ENCODE measurements around the gene PDCD4. TPM values are rescaled to one million over a fixed set of nuclear protein-coding genes. Genes with fewer than 3 reads are reported as not detected.

Gene PDCD4
- total and polyA plus RNA-seq, 9 donors: 55.1 to 214 (median 162) TPM

DNA sequence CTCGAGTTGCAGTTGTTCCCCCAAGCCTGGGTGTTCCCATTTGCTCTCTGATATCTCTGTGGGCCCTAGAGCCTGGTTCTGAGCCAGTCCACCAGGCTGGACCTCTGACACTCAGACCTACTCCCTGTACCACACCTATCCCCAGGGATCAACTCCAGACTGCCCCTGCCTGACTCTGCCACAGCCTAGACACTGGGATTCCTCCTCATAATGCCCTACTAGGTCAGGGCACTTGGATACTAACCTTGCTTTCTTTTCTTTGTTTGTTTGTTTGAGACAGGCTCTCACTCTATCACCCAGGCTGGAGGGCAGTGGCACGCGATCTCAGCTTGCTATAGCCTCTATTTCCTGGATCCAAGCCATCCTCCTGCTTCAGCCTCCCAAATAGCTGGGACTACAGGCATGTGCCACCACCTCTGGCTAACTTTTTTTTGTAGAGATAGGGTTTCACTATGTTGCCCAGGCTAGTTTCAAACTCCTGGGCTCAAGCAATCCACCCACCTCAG, 30.8 kb upstream of the PDCD4 start:
- Histone ChIP-seq H3K27ac (ENCODE audit: low read length) (no peak overlapping the region), H3K4me1 (ENCODE audit: control insufficient read depth, insufficient read depth, low read length) (peaks cover 25% of the 10 kb centered on the region), H3K36me3 (ENCODE audit: control insufficient read depth, insufficient read depth, low read length) (peaks cover 9% of the 10 kb centered on the region), H3K9me3 (replicated peaks; ENCODE audit: control insufficient read depth, low read depth, low read length) (no peaks in the 10 kb centered on the region), H3K4me3 (ENCODE audit: low read length) (no peak overlapping the region), H3K27me3 (ENCODE audit: control insufficient read depth, insufficient read depth, low read length) (no peaks in the 10 kb centered on the region)
- 88% methylated on average over 1 of the region's 3 CpGs for WGBS (ENCODE audit: insufficient coverage)
- DNase-seq: no peak

DNA sequence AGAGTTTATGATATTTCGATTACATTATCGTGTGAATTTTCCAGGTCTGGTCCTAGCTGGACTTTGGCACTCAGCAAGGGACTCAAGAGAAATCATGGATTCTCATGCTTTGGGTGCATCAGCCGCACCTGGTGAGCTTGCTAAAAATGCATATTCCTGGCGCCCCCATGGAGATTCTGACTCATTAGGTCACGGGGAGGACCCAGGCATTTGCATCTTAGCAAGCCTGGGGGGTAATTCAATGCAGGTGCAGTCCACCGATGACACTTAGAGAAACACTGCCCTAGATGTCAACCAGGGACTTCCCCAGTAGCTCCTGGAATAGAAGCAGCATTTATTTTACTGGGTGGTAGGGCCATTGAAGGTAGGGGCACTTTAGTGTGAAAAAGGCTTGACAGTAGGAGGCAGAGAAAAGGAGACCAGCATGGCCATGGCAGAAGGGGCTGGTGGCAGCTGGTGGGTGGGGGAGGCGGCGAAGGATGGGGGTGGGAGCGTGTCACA, 29.9 kb upstream of the PDCD4 start:
- no peak for DNase-seq
- Histone ChIP-seq H3K27ac (ENCODE audit: low read length) (no peak overlapping the region), H3K9me3 (replicated peaks; ENCODE audit: control insufficient read depth, low read depth, low read length) (no peaks in the 10 kb centered on the region), H3K36me3 (ENCODE audit: control insufficient read depth, insufficient read depth, low read length) (peaks cover 5% of the 10 kb centered on the region), H3K4me3 (ENCODE audit: low read length) (no peak overlapping the region), H3K4me1 (ENCODE audit: control insufficient read depth, insufficient read depth, low read length) (peaks cover 27% of the 10 kb centered on the region), H3K27me3 (ENCODE audit: control insufficient read depth, insufficient read depth, low read length) (no peaks in the 10 kb centered on the region)
- 88% methylated on average over 7 of the region's 9 CpGs for WGBS (ENCODE audit: insufficient coverage)

DNA sequence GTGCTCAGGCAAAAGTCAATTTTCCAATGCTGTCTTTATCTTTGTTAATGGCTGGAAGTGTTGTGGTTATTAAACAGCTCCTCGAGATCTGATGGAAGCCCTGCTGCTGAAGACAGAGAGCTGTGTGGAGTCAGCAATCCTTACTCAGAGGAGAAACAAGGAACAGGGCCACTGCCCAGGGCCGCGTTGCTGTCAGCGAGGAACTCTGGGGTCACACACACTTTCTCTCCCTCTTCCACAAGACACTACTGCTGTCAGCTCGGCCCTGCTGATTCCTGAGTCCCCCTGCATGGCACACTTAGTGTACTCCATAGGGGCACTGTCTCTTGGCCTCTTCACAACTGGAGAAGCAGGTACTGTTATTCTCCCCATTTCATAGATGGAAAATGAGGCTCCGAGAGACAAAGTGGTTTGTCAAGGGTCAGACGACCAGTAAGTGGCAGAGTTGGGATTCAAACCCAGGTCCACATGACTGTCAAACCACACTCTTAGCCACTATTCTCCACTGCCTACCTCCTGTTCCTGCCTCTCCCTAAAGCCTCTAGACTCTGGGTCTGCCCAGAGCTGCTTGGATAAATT, 29.3 kb upstream of the PDCD4 start:
- H3K4me1 ChIP-seq (ENCODE audit: control insufficient read depth, insufficient read depth, low read length): peaks cover 27% of the 10 kb centered on the region
- H3K9me3 ChIP-seq (replicated peaks; ENCODE audit: control insufficient read depth, low read depth, low read length): no peaks in the 10 kb centered on the region
- H3K36me3 ChIP-seq (ENCODE audit: control insufficient read depth, insufficient read depth, low read length): peaks cover 5% of the 10 kb centered on the region
- no peak overlapping the region for H3K27ac ChIP-seq (ENCODE audit: low read length)
- no peak for DNase-seq
- 60% methylated on average over 1 of the region's 7 CpGs for WGBS (ENCODE audit: insufficient coverage)
- H3K4me3 ChIP-seq (ENCODE audit: low read length): no peak overlapping the region
- H3K27me3 ChIP-seq (ENCODE audit: control insufficient read depth, insufficient read depth, low read length): no peaks in the 10 kb centered on the region

DNA sequence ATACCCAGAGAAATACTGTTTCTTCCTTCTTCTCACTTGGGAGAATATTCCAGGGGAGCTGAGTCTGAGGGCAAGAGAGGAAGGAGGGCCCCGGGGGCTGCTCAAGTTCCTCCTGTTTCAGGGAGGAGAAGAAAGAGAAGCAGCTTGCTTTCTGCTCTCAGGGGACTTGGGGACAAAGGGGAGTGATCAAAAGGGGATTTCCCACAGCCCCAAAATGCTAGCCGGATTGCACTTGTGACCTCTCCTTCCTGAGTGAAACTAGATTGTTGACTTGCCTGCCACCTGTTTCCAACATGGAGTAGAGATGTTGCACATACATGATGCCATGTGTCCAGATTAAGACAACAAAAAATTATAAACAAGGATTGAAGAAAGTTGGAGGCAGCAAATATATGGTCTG, 28.7 kb upstream of the PDCD4 start:
- 40% methylated on average over 1 of the region's 2 CpGs for WGBS (ENCODE audit: insufficient coverage)
- Histone ChIP-seq H3K36me3 (ENCODE audit: control insufficient read depth, insufficient read depth, low read length) (peaks cover 5% of the 10 kb centered on the region), H3K9me3 (replicated peaks; ENCODE audit: control insufficient read depth, low read depth, low read length) (no peaks in the 10 kb centered on the region), H3K27me3 (ENCODE audit: control insufficient read depth, insufficient read depth, low read length) (no peaks in the 10 kb centered on the region), H3K4me1 (ENCODE audit: control insufficient read depth, insufficient read depth, low read length) (peaks cover 25% of the 10 kb centered on the region), H3K27ac (ENCODE audit: low read length) (no peak overlapping the region), H3K4me3 (ENCODE audit: low read length) (no peak overlapping the region)
- peak; percentile 43 for DNase-seq

DNA sequence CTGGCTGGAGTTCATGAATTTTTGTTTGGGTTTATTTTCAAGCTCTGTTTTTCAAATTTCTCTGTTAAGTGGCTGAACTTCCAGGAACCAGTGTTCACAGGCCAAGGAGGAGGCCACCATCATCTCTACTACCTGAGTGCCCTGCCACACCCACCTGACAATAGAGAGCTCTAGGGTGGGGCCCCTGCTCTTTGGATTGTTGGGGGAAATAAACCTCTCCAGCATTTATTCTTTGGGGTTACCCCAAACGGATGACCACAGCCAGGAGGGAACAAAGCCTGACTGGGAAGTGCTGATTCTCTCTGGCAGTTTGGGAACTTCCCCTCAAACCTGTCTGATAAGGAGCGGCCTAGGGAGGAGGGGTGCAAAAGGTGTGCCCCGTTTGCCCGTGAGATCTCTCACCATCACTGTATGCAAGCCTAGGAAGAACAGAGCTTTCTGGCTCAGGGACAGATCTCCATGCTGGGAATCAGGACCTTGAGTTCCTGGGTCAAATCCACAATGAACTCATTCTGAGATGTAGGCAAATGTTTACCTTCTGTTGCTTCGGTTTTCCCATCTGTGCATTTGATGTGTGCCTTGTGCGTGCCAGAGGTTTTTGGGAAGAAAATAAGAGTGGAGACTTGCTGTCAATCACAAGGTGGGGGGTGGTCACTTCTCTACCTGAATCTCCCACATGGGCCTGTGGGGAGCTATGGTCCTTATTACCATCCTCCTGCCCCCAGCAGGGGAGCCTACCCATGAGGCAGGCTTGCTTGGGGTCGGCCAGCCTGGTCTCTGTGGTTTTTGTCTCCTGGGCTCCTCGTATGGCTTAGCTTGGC, 27.7 kb upstream of the PDCD4 start:
- 85% methylated on average over 4 of the region's 8 CpGs for WGBS (ENCODE audit: insufficient coverage)
- DNase-seq: no peak

DNA sequence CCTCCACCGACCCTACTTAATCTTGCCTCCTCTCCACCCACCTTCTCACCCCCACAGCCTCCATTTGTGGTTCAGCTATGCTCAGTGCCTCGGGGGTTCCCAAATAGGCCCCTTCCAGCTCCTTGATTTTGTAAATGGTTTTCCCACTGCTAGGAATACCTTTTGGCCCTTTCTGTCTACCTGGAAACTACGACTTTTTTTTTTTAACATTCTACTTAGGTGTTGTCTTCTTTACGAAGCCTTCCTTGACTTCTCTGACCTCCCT, 27.2 kb upstream of the PDCD4 start:
- H3K36me3 ChIP-seq (ENCODE audit: control insufficient read depth, insufficient read depth, low read length): no peaks in the 10 kb centered on the region
- DNase-seq: no peak
- H3K27me3 ChIP-seq (ENCODE audit: control insufficient read depth, insufficient read depth, low read length): no peaks in the 10 kb centered on the region
- WGBS (ENCODE audit: insufficient coverage): 91% methylated on average over 4 of the region's 4 CpGs
- no peak overlapping the region for H3K4me3 ChIP-seq (ENCODE audit: low read length)
- H3K27ac ChIP-seq (ENCODE audit: low read length): no peak overlapping the region
- peaks cover 22% of the 10 kb centered on the region for H3K4me1 ChIP-seq (ENCODE audit: control insufficient read depth, insufficient read depth, low read length)
- no peaks in the 10 kb centered on the region for H3K9me3 ChIP-seq (replicated peaks; ENCODE audit: control insufficient read depth, low read depth, low read length)

More for the DNA sequence above, 27.7 kb upstream of the PDCD4 start:
- Histone ChIP-seq H3K4me1 (ENCODE audit: control insufficient read depth, insufficient read depth, low read length) (peaks cover 22% of the 10 kb centered on the region), H3K36me3 (ENCODE audit: control insufficient read depth, insufficient read depth, low read length) (peaks cover under 1% of the 10 kb centered on the region), H3K27ac (ENCODE audit: low read length) (no peak overlapping the region), H3K27me3 (ENCODE audit: control insufficient read depth, insufficient read depth, low read length) (no peaks in the 10 kb centered on the region), H3K9me3 (replicated peaks; ENCODE audit: control insufficient read depth, low read depth, low read length) (no peaks in the 10 kb centered on the region), H3K4me3 (ENCODE audit: low read length) (no peak overlapping the region)

DNA sequence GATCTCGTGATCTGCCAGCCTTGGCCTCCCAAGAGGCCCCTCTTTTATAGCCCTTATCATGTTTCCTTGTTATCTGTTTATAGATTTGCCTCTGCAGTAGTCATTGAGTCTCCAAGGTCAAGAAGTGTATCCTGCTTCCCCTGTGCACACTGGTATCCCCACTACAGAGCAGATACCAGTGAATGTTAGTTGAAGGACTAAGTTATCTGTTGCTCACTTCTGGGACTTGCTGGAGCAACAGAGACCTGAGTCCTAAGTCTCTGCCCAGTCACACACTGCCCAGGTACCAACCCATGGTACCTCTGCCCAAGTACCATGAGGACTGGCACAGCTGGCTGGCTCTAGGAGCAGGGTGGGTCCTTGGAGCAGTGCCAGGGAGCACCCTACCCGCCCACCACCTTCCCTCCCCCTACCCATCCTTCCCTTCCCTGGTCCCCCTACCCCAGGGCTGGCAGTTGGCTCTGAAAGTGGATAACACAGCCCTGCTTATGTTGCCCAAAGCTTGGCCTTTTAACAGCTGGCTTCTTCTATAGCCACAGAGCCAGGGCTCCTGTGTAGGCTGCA, 26.5 kb upstream of the PDCD4 start:
- H3K27ac ChIP-seq (ENCODE audit: low read length): no peak overlapping the region
- DNase-seq: no peak
- 29% methylated on average over 1 of the region's 2 CpGs for WGBS (ENCODE audit: insufficient coverage)
- H3K4me1 ChIP-seq (ENCODE audit: control insufficient read depth, insufficient read depth, low read length): peaks cover 22% of the 10 kb centered on the region
- H3K4me3 ChIP-seq (ENCODE audit: low read length): no peak overlapping the region
- H3K9me3 ChIP-seq (replicated peaks; ENCODE audit: control insufficient read depth, low read depth, low read length): no peaks in the 10 kb centered on the region
- no peaks in the 10 kb centered on the region for H3K36me3 ChIP-seq (ENCODE audit: control insufficient read depth, insufficient read depth, low read length)
- no peaks in the 10 kb centered on the region for H3K27me3 ChIP-seq (ENCODE audit: control insufficient read depth, insufficient read depth, low read length)

DNA sequence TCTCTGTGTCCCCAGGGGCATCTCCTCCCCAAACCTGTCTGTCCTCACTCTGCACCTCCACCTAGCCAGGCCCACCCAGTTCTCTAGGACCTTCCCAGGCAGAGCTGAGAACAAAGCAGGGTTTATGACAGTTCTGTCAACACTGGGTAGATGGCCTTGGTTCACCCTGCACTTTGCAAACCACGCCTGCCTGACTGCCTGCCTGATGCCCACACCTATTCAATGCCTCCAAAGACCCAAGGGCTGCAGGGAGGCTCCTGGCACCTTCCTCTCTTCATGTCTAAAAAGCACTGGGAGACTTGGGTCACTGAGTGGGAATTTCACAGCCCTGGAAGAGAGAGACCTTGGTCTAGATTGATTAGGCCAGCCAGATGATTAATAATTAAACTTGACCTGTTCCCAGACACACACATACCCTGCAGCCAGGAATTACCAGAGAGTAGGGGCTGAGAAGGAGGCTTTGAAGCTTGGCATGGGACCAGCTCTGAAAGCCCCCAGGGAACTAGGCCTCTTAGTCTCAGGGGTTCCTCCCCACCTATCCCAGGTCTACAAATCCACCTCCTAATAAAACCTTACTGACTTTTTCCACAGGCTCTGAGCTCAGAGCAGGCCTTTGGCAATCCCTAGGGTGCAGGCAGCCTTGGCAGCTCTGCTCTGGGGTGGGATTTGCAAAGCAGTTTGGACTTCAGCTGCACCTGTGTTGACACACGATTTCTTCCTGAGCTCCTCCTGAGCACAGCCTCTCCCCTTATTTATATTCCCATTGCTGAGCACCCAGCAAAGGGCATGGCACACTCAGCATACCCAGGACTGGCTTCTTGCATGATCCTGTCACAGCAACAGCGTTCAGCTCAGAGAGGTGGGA, 25.7 kb upstream of the PDCD4 start:
- no peaks in the 10 kb centered on the region for H3K9me3 ChIP-seq (replicated peaks; ENCODE audit: control insufficient read depth, low read depth, low read length)
- no peaks in the 10 kb centered on the region for H3K27me3 ChIP-seq (ENCODE audit: control insufficient read depth, insufficient read depth, low read length)
- H3K4me1 ChIP-seq (ENCODE audit: control insufficient read depth, insufficient read depth, low read length): peaks cover 23% of the 10 kb centered on the region
- WGBS (ENCODE audit: insufficient coverage): 42% methylated on average over 2 of the region's 3 CpGs
- H3K4me3 ChIP-seq (ENCODE audit: low read length): no peak overlapping the region
- H3K27ac ChIP-seq (ENCODE audit: low read length): no peak overlapping the region
- no peak for DNase-seq
- H3K36me3 ChIP-seq (ENCODE audit: control insufficient read depth, insufficient read depth, low read length): no peaks in the 10 kb centered on the region

DNA sequence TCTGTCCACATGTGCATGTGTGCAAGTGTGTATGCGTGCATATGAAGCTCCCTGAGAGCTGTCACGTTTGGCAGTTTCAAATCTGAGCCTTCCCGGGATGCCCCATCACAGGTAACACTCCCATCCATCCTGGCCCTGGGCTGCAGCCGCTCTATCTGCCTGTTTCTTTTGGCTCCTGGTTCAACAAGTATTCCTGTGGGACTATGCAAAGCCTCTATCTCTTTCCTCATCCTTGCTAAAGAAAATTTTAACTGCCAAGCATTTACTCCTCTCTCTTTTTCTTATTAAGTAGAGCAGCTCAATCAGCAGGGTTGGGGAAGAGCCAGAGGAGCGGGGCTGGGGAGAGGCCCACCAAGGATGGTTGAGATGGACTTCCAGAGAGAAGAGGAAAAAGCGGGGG, 24.4 kb upstream of the PDCD4 start:
- 24% methylated on average over 3 of the region's 6 CpGs for WGBS (ENCODE audit: insufficient coverage)
- DNase-seq: no peak
- no peaks in the 10 kb centered on the region for H3K27me3 ChIP-seq (ENCODE audit: control insufficient read depth, insufficient read depth, low read length)
- no peak overlapping the region for H3K4me3 ChIP-seq (ENCODE audit: low read length)
- no peak overlapping the region for H3K27ac ChIP-seq (ENCODE audit: low read length)
- H3K36me3 ChIP-seq (ENCODE audit: control insufficient read depth, insufficient read depth, low read length): no peaks in the 10 kb centered on the region
- H3K4me1 ChIP-seq (ENCODE audit: control insufficient read depth, insufficient read depth, low read length): peaks cover 26% of the 10 kb centered on the region
- no peaks in the 10 kb centered on the region for H3K9me3 ChIP-seq (replicated peaks; ENCODE audit: control insufficient read depth, low read depth, low read length)

DNA sequence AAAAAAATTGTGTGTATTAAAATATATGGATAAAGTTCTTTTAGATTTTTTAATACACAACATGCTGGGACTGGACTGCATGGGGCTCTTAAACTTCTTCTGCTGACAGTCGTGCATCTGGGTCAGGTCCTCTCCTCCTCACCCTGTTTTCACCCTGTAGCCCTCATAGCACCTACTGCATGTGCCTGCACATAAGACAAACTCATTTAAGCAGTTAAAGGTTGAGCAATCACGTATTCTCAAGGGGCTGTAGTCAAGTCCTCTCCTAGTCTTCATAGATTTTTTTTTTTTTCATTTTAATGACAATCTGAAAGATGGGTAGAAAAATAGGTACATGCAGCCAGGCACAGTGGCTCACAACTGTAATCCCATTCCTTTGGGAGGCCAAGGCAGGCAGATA, 23.6 kb upstream of the PDCD4 start:
- DNase-seq: no peak
- WGBS (ENCODE audit: insufficient coverage): no CpG with 5 or more reads among the region's 2 CpGs
- Histone ChIP-seq H3K4me3 (ENCODE audit: low read length) (no peak overlapping the region), H3K4me1 (ENCODE audit: control insufficient read depth, insufficient read depth, low read length) (peaks cover 26% of the 10 kb centered on the region), H3K27me3 (ENCODE audit: control insufficient read depth, insufficient read depth, low read length) (no peaks in the 10 kb centered on the region), H3K9me3 (replicated peaks; ENCODE audit: control insufficient read depth, low read depth, low read length) (no peaks in the 10 kb centered on the region), H3K27ac (ENCODE audit: low read length) (no peak overlapping the region), H3K36me3 (ENCODE audit: control insufficient read depth, insufficient read depth, low read length) (no peaks in the 10 kb centered on the region)

All from muscle of leg (tissue), 11 donors.